ENCODE measurements around the gene PDE9A.

PDE9A gene

GRCh38 chr21:42652527-42653230 lies 742 bp upstream of the PDE9A start:
- FAIRE-seq (no peak), DNase-seq (ENCODE audit: insufficient read length, low spot score) (no peak)
- no peak for TF ChIP-seq SPI1 (IDR thresholded peaks at IDR 0.05; ENCODE audit: low read depth, low read length)
- TF ChIP-seq PAX5 (IDR thresholded peaks at IDR 0.05; ENCODE audit: insufficient read depth, low read length, severe bottlenecking): no peak
- no peak for TF ChIP-seq POLR2A (IDR thresholded peaks at IDR 0.05; ENCODE audit: low read depth, low read length)
- no peak for TF ChIP-seq POLR2AphosphoS5 (IDR thresholded peaks at IDR 0.05; ENCODE audit: low read depth, low read length)
- no peak for TF ChIP-seq POU2F2 (IDR thresholded peaks at IDR 0.05; ENCODE audit: low read depth, low read length)
- TF ChIP-seq TAF1 (IDR thresholded peaks at IDR 0.05; ENCODE audit: low read depth, low read length): no peak

- no peak for DNase-seq (ENCODE audit: insufficient read length, low spot score)
- FAIRE-seq: peak; percentile 5
- no peak for TF ChIP-seq POLR2AphosphoS5 (IDR thresholded peaks at IDR 0.05; ENCODE audit: low read depth, low read length)
- no peak for TF ChIP-seq POLR2A (IDR thresholded peaks at IDR 0.05; ENCODE audit: low read depth, low read length)
- TF ChIP-seq PAX5 (IDR thresholded peaks at IDR 0.05; ENCODE audit: insufficient read depth, low read length, severe bottlenecking): no peak
- TF ChIP-seq POU2F2 (IDR thresholded peaks at IDR 0.05; ENCODE audit: low read depth, low read length): no peak
- no peak for TF ChIP-seq TAF1 (IDR thresholded peaks at IDR 0.05; ENCODE audit: low read depth, low read length)
- TF ChIP-seq SPI1 (IDR thresholded peaks at IDR 0.05; ENCODE audit: low read depth, low read length): no peak
Observed at GRCh38 chr21:42654179-42654912, 925 bp downstream of the PDE9A start.

GRCh38 chr21:42654913-42655795 lies 1.7 kb downstream of the PDE9A start:
- FAIRE-seq (peak; percentile 74), DNase-seq (ENCODE audit: insufficient read length, low spot score) (no peak)
- TF ChIP-seq PAX5 (IDR thresholded peaks at IDR 0.05; ENCODE audit: insufficient read depth, low read length, severe bottlenecking) (no peak), POLR2A (IDR thresholded peaks at IDR 0.05; ENCODE audit: low read depth, low read length) (no peak), TAF1 (IDR thresholded peaks at IDR 0.05; ENCODE audit: low read depth, low read length) (no peak), POLR2AphosphoS5 (IDR thresholded peaks at IDR 0.05; ENCODE audit: low read depth, low read length) (no peak), POU2F2 (IDR thresholded peaks at IDR 0.05; ENCODE audit: low read depth, low read length) (no peak), SPI1 (IDR thresholded peaks at IDR 0.05; ENCODE audit: low read depth, low read length) (no peak)

GRCh38 chr21:42655796-42656770 lies 2.7 kb downstream of the PDE9A start:
- TF ChIP-seq TAF1 (IDR thresholded peaks at IDR 0.05; ENCODE audit: low read depth, low read length) (no peak), PAX5 (IDR thresholded peaks at IDR 0.05; ENCODE audit: insufficient read depth, low read length, severe bottlenecking) (no peak), POLR2AphosphoS5 (IDR thresholded peaks at IDR 0.05; ENCODE audit: low read depth, low read length) (no peak), POU2F2 (IDR thresholded peaks at IDR 0.05; ENCODE audit: low read depth, low read length) (no peak), POLR2A (IDR thresholded peaks at IDR 0.05; ENCODE audit: low read depth, low read length) (no peak), SPI1 (IDR thresholded peaks at IDR 0.05; ENCODE audit: low read depth, low read length) (no peak)
- DNase-seq (ENCODE audit: insufficient read length, low spot score) (no peak), FAIRE-seq (no peak)

- DNase-seq (ENCODE audit: insufficient read length, low spot score) (no peak), FAIRE-seq (no peak)
- no peak for TF ChIP-seq POU2F2 (IDR thresholded peaks at IDR 0.05; ENCODE audit: low read depth, low read length)
- TF ChIP-seq TAF1 (IDR thresholded peaks at IDR 0.05; ENCODE audit: low read depth, low read length): no peak
- TF ChIP-seq POLR2A (IDR thresholded peaks at IDR 0.05; ENCODE audit: low read depth, low read length): no peak
- no peak for TF ChIP-seq PAX5 (IDR thresholded peaks at IDR 0.05; ENCODE audit: insufficient read depth, low read length, severe bottlenecking)
- no peak for TF ChIP-seq SPI1 (IDR thresholded peaks at IDR 0.05; ENCODE audit: low read depth, low read length)
- no peak for TF ChIP-seq POLR2AphosphoS5 (IDR thresholded peaks at IDR 0.05; ENCODE audit: low read depth, low read length)
Observed at GRCh38 chr21:42656872-42657271, 3.5 kb downstream of the PDE9A start.

- DNase-seq (ENCODE audit: insufficient read length, low spot score): no peak
- peak; percentile 23 for FAIRE-seq
- TF ChIP-seq PAX5 (IDR thresholded peaks at IDR 0.05; ENCODE audit: insufficient read depth, low read length, severe bottlenecking) (no peak), POLR2AphosphoS5 (IDR thresholded peaks at IDR 0.05; ENCODE audit: low read depth, low read length) (no peak), SPI1 (IDR thresholded peaks at IDR 0.05; ENCODE audit: low read depth, low read length) (no peak), TAF1 (IDR thresholded peaks at IDR 0.05; ENCODE audit: low read depth, low read length) (no peak), POU2F2 (IDR thresholded peaks at IDR 0.05; ENCODE audit: low read depth, low read length) (no peak), POLR2A (IDR thresholded peaks at IDR 0.05; ENCODE audit: low read depth, low read length) (no peak)
Observed at GRCh38 chr21:42657676-42658319, 4.4 kb downstream of the PDE9A start.

GRCh38 chr21:42658320-42659105 lies 5.1 kb downstream of the PDE9A start:
- TF ChIP-seq PAX5 (IDR thresholded peaks at IDR 0.05; ENCODE audit: insufficient read depth, low read length, severe bottlenecking) (no peak), POLR2A (IDR thresholded peaks at IDR 0.05; ENCODE audit: low read depth, low read length) (no peak), POU2F2 (IDR thresholded peaks at IDR 0.05; ENCODE audit: low read depth, low read length) (no peak), SPI1 (IDR thresholded peaks at IDR 0.05; ENCODE audit: low read depth, low read length) (no peak), POLR2AphosphoS5 (IDR thresholded peaks at IDR 0.05; ENCODE audit: low read depth, low read length) (no peak), TAF1 (IDR thresholded peaks at IDR 0.05; ENCODE audit: low read depth, low read length) (no peak)
- no peak for DNase-seq (ENCODE audit: insufficient read length, low spot score)
- FAIRE-seq: peak; percentile 57
